ENCODE results near the gene EOGT.

DNA sequence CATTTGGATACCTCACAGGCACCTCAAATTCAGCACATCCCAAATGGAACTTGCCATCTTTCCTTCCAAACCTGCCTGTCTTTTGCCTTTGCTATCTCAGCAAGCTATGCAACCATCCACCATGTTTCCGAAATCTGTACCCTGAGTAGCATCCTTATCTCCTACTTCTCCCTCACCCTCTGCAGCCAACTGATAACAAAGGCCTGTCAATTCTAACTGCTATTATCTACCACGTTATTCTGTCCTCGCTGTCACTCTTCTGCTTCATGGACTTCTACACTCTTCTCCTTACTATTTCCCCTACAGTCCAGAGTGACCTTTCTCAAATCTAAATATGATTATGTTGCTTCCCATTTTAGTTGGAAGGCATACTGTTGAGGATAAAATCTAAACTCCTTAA is 55.6 kb downstream of the EOGT start:
- TF ChIP-seq, protein P1, sequence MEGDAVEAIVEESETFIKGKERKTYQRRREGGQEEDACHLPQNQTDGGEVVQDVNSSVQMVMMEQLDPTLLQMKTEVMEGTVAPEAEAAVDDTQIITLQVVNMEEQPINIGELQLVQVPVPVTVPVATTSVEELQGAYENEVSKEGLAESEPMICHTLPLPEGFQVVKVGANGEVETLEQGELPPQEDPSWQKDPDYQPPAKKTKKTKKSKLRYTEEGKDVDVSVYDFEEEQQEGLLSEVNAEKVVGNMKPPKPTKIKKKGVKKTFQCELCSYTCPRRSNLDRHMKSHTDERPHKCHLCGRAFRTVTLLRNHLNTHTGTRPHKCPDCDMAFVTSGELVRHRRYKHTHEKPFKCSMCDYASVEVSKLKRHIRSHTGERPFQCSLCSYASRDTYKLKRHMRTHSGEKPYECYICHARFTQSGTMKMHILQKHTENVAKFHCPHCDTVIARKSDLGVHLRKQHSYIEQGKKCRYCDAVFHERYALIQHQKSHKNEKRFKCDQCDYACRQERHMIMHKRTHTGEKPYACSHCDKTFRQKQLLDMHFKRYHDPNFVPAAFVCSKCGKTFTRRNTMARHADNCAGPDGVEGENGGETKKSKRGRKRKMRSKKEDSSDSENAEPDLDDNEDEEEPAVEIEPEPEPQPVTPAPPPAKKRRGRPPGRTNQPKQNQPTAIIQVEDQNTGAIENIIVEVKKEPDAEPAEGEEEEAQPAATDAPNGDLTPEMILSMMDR (IDR thresholded peaks at IDR 0.05), result no peak
- TF ChIP-seq POLR2AphosphoS5 (IDR thresholded peaks at IDR 0.05; ENCODE audit: insufficient read depth in 1 of 2, low read depth in 1 of 2) (no peak), POLR2A (IDR thresholded peaks at IDR 0.05) (no peak)

All from vagina (tissue), 2 donors.